ENCODE measurements around the gene MUTYH. TPM values are rescaled to one million over a fixed set of nuclear protein-coding genes. Genes with fewer than 3 reads are reported as not detected.

Gene MUTYH
- total and polyA plus RNA-seq, 2 experiments from 2014 or later = 10.6 to 15.0 TPM

DNA sequence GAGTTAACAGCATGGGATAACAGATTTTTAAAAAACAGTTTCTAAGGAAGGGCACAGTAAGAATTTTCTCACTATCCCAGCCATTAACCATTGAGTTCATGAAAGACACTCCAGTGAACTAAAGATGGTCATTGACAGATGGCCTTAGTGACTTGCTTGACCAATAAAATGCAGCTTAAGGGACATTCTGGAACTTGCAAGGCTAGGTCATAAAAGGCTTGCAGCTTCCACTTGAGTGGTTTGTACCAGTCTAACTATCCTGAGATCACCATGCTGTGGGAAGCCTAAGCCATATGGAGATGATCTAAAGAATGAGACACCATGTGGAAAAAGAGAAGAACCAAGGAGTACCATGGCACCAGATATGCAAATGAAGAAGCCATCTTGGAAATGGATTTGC, 37.9 kb upstream of the MUTYH start:
- Histone ChIP-seq H3K4me1 (ENCODE audit: insufficient read depth) (no peaks in the 10 kb centered on the region), H3K4me3 (no peak overlapping the region), H3K27me3 (replicated peaks; ENCODE audit: insufficient read depth) (no peaks in the 10 kb centered on the region), H2AFZ (no peak overlapping the region), H3K9me2 (ENCODE audit: insufficient read depth) (no peaks in the 10 kb centered on the region), H3K9ac (no peak overlapping the region), H4K20me1 (ENCODE audit: insufficient read depth) (no peaks in the 10 kb centered on the region), H3K36me3 (ENCODE audit: low read depth) (no peaks in the 10 kb centered on the region), H3K4me2 (ENCODE audit: unreplicated experiment) (no peak overlapping the region), H3K79me2 (ENCODE audit: insufficient read depth) (no peaks in the 10 kb centered on the region), H3K27ac (no peak overlapping the region), H3F3A (ENCODE audit: insufficient read depth) (no peaks in the 10 kb centered on the region), H3K9me3 (ENCODE audit: low read depth) (no peaks in the 10 kb centered on the region)
- TF ChIP-seq EZH2 (IDR thresholded peaks at IDR 0.05; ENCODE audit: insufficient read depth, poor library complexity, severe bottlenecking) (no peak), EZH2phosphoT487 (IDR thresholded peaks at IDR 0.05; ENCODE audit: insufficient read depth, low read depth) (no peak)
- no peak for DNase-seq
- in situ Hi-C loops (cut with MboI) = no loop called here

DNA sequence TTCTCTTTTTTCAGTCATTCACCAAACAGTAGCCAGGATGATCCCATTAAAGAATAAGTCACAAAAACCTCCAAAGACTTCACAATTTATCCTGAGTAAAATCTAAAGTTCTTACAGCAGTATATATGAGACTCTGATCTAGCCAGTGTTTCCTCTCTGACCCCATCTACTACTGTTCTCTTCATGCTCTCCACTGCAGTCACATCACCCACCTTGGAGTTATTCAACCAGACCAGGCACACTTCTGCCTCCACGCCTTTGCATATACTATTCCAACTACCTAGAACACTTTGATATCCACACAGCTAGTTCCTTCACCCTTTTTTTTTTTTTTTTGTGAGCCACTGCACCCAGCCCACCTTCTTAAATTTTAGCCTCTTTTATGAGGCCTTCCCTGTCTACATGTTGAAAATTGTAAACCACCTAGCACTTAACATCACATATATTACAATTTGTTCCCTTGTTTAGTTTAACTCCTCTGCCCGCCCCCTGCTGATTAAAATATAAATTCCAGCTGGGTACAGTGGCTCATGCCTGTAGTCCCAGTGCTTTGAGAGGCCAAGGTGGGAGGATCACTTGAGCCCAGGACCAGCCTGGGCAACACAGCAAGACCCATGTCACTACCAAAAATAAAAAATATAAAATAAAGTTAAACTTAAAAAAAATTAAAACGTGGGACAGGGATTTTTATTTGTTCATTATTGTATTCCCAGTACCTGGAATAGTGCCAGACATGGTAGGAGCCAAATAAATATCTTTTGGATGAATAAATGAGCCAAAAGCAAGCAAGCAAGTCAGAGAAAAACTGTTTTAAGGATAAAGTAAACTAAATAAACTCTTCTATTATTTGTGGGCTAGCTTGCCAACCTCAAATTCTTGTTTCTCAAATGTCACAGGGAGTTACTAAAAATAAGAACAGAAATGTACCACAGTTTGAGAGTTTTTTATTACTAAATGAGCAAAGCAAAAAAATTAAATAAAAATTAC, 35.2 kb upstream of the MUTYH start:
- H3K79me2 ChIP-seq (ENCODE audit: insufficient read depth) = no peaks in the 10 kb centered on the region
- no peaks in the 10 kb centered on the region for H3K4me1 ChIP-seq (ENCODE audit: insufficient read depth)
- no peak overlapping the region for H2AFZ ChIP-seq
- no peaks in the 10 kb centered on the region for H3K9me3 ChIP-seq (ENCODE audit: low read depth)
- H3K4me3 ChIP-seq = no peak overlapping the region
- no peak overlapping the region for H3K4me2 ChIP-seq (ENCODE audit: unreplicated experiment)
- H3K27ac ChIP-seq = no peak overlapping the region
- H3K27me3 ChIP-seq (replicated peaks; ENCODE audit: insufficient read depth) = no peaks in the 10 kb centered on the region
- H4K20me1 ChIP-seq (ENCODE audit: insufficient read depth) = no peaks in the 10 kb centered on the region
- no peak overlapping the region for H3K9ac ChIP-seq
- in situ Hi-C loops (cut with MboI) = no loop called here
- WGBS, 2 experiments (ENCODE audit: low coverage in 1 of 2, low lambda C conversion rate in 2 of 2, missing lambda C conversion rate in 2 of 2) = 27 to 29% methylated on average over 3 of the region's 3 CpGs
- H3K9me2 ChIP-seq (ENCODE audit: insufficient read depth) = no peaks in the 10 kb centered on the region
- peak; percentile 27 for DNase-seq
- TF ChIP-seq EZH2phosphoT487 (IDR thresholded peaks at IDR 0.05; ENCODE audit: insufficient read depth, low read depth) (no peak), EZH2 (IDR thresholded peaks at IDR 0.05; ENCODE audit: insufficient read depth, poor library complexity, severe bottlenecking) (no peak)
- H3K36me3 ChIP-seq (ENCODE audit: low read depth) = no peaks in the 10 kb centered on the region
- H3F3A ChIP-seq (ENCODE audit: insufficient read depth) = no peaks in the 10 kb centered on the region

DNA sequence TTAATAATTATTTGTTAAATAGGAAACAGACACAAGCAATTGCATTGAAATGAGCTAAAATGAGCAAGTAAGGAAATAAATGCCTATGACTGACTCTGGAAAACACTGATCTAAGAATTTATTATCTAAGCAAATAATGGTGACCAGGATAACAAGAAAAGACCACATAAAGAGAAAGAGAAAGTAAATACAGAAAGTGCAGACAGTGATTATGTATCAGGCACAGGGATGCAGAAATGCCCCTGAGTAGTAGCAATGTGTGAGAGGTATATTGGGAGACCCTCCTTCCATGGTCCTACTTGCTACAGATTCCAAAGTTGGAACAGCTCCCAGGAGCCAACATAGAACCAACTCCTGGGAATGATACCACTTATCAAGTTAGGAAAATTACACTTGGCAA, 33.3 kb upstream of the MUTYH start:
- in situ Hi-C loops (cut with MboI) = no loop called here
- DNase-seq = no peak

DNA sequence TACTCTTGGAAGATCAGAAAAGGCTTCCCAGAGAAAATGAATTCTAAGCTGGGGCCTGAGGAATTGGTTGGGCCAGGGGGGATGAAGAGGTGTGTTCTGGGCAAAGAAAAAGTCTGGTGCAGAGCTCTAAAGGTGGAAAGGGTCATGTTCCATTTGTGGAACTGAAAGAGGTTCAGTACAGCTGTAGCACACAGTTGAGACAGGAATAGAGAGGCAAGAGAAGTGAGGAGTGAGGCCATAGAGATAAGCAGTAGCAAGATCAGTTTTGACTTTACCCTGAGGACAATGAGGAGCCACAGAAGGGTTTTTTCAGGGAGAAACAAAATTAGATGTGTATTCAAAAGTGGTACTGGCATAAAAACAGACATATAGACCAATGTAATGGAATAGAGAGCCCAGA, 30.3 kb upstream of the MUTYH start:
- H3K27me3 ChIP-seq (replicated peaks; ENCODE audit: insufficient read depth) = no peaks in the 10 kb centered on the region
- no peaks in the 10 kb centered on the region for H3K79me2 ChIP-seq (ENCODE audit: insufficient read depth)
- H3K9ac ChIP-seq = no peak overlapping the region
- no peak overlapping the region for H3K27ac ChIP-seq
- TF ChIP-seq EZH2 (IDR thresholded peaks at IDR 0.05; ENCODE audit: insufficient read depth, poor library complexity, severe bottlenecking) = no peak
- no peak for TF ChIP-seq EZH2phosphoT487 (IDR thresholded peaks at IDR 0.05; ENCODE audit: insufficient read depth, low read depth)
- no peak overlapping the region for H2AFZ ChIP-seq
- in situ Hi-C loops (cut with MboI) = no loop called here
- no peaks in the 10 kb centered on the region for H3F3A ChIP-seq (ENCODE audit: insufficient read depth)
- DNase-seq = no peak
- H3K4me1 ChIP-seq (ENCODE audit: insufficient read depth) = no peaks in the 10 kb centered on the region
- no peaks in the 10 kb centered on the region for H4K20me1 ChIP-seq (ENCODE audit: insufficient read depth)
- no peak overlapping the region for H3K4me2 ChIP-seq (ENCODE audit: unreplicated experiment)
- no peaks in the 10 kb centered on the region for H3K9me3 ChIP-seq (ENCODE audit: low read depth)
- no peaks in the 10 kb centered on the region for H3K9me2 ChIP-seq (ENCODE audit: insufficient read depth)
- H3K4me3 ChIP-seq = no peak overlapping the region
- no peaks in the 10 kb centered on the region for H3K36me3 ChIP-seq (ENCODE audit: low read depth)

More for the DNA sequence above, 33.3 kb upstream of the MUTYH start:
- Histone ChIP-seq H3K4me1 (ENCODE audit: insufficient read depth) (no peaks in the 10 kb centered on the region), H3K27me3 (replicated peaks; ENCODE audit: insufficient read depth) (no peaks in the 10 kb centered on the region), H3K9me2 (ENCODE audit: insufficient read depth) (no peaks in the 10 kb centered on the region), H4K20me1 (ENCODE audit: insufficient read depth) (no peaks in the 10 kb centered on the region), H3F3A (ENCODE audit: insufficient read depth) (no peaks in the 10 kb centered on the region), H3K27ac (no peak overlapping the region), H2AFZ (no peak overlapping the region), H3K9me3 (ENCODE audit: low read depth) (no peaks in the 10 kb centered on the region), H3K9ac (no peak overlapping the region), H3K4me3 (no peak overlapping the region), H3K36me3 (ENCODE audit: low read depth) (no peaks in the 10 kb centered on the region), H3K4me2 (ENCODE audit: unreplicated experiment) (no peak overlapping the region), H3K79me2 (ENCODE audit: insufficient read depth) (no peaks in the 10 kb centered on the region)
- TF ChIP-seq EZH2 (IDR thresholded peaks at IDR 0.05; ENCODE audit: insufficient read depth, poor library complexity, severe bottlenecking) (no peak), EZH2phosphoT487 (IDR thresholded peaks at IDR 0.05; ENCODE audit: insufficient read depth, low read depth) (no peak)

Measured in GM23248 (cell line).